GM21423 (cell line): ENCODE data around the gene MPZL3.
"Not testable (repeated sequence)": the region's sequence is repeated elsewhere in the genome, so short reads cannot be mapped to it uniquely, and the experiment has no call there.

ENCODE experiments used
- ATAC-seq: cut with Tn5 transposase; IDR thresholded peaks from one replicate; pipeline ENCODE4 v1.9.1; 2021; ENCODE audit warnings: mild to moderate bottlenecking, moderate library complexity; ENCODE audit not compliant: unreplicated experiment

The MPZL3 gene

DNA sequence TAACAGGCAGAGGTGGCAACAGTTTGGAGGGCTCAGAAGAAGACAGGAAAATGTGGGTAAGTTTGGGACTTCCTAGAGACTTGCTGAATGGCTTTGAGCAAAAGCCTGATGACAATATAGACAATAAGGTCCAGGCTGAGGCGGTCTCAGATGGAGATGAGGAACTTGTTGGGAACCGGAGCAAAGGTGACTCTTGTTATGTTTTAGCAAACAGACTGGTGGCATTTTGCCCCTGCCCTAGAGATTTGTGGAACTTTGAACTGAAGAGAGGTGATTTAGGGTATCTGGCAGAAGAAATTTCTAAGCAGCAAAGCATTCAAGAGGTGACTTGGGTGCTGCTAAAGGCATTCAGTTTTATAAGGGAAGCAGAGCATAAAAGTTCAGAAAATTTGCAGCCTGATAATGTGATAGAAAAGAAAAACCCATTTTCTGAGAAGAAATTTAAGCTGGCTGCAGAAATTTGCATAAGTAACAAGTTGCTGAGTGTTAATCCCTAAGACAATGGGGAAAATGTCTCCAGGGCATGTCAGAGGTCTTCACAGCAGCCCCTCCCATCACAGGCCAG, 61.1 kb downstream of the MPZL3 start:
- not testable (repeated sequence) for ATAC-seq

DNA sequence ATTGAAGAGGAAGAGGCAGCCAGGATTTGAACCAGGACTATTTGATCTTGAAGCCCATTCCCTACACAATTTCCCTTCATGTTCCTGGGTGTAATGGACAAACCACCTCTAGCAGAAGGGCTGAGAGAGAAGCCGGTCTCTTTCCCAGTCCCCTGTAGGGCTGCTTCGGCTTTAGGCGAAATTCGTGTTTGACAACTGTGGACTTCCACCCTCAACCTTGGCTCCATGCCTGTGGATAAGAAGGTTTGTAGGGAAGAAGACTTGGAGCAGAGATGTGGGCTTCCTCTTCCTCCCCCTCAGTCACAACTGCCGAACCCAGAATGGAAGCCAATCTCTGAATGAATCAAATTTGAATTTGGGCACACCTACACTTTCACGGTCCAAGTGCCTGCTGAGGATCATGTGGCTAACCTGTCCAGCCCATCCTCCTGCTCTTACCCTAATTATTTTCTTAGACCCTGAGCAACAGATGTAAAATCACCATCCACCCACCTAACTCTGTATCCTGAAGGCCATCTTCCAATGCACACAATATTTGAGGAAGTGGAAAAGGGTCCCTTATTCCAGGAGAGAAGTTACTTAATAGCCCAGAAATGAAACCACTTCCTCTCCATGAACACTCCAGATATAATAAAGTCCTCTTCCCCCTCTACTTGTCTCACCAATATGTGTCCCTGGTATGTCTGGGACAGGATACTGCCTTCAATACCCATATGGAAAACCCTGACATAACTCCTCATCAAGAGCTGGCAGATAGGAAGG, 65.6 kb downstream of the MPZL3 start:
- ATAC-seq, result no peak

DNA sequence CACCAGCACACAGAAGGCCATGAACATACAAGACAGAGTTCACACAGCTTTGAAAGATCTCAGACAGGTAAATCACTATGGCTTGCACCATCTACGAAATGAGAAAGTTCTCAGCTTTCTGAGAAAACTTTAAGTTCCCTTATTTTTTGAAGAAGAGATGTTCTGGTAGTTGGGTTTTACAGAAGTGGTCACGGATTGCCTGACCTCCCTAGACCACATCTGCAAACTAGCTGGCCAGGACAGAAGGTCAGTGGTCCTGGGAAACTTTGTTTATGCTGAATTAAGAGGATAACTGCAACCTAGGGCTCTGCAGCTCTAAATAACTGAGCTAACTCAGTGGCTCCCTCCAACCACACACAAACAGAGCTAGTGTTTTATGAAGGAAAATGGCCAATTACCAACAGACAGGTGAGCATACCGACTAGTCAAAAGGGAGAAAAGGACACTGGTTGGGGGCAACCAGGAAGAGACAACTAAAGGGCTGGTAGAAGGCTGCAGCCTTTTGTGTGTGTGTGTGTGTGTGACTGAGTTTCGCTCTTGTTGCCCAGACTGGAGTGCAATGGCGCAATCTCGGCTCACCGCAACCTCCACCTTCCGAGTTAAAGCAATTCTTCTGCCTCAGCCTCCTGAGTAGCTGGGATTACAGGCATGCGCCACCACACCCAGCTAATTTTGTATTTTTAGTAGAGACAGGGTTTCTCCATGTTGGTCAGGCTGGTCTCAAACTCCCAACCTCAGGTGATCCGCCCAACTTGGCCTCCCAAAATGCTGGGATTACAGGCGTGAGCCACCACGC, 67.2 kb downstream of the MPZL3 start:
- ATAC-seq, result no peak

DNA sequence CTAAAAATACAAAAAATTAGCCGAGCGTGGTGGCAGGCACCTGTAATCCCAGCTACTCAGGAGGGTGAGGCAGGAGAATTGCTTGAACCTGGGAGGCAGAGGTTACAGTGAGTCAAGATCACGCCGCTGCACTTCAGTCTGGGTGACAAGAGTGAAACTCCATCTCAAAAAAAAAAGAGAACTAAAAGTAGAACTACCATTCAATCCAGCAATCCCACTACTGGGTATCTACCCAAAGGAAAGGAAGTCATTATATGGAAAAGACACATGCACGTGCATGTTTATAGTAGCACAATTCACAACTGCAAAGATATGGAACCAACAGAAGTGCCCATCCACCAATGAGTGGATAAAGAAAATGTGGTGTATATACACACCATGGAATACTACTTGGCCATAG, 68.5 kb downstream of the MPZL3 start:
- not testable (repeated sequence) for ATAC-seq

DNA sequence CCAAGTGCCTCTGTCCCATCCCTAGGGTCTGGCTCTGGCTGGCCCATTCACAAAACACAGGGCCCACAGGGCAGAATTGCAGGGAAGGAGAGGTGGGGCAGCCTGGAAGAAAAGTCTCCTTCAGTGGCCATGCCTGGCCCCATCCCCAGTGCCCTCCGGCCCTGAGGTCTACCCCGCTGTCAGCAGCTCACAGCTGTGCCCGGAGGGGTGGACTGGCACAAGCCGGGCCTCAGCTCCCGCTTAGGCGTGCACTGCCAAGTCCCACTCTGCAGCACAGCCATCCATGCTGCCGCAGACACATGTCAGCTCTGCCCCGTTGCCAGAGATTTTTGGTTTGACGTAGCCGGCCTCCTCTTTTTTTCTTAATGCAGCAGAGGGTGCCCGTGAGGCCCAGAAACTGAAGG, 71.9 kb downstream of the MPZL3 start:
- ATAC-seq, result no peak

DNA sequence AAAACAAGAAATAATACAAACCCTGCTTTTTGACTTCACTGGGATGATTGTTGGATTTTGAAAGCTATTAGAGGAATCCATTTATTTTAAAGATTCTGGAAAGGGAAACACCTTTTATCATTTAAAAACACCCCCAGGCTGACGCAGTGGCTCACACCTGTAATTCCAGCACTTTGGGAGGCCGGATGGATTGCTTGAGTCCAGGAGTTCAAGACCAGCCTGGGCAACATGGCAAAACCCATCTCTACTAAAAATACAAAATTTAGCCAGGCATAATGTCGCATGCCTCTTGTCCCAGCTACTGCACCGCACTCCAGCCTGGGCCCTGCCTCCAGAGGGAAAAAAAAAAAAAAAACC, 75.4 kb downstream of the MPZL3 start:
- no peak for ATAC-seq
